Frontal cortex (tissue), 4 donors: ENCODE results near the gene TOMM20. TPM values are rescaled to one million over a fixed set of nuclear protein-coding genes. Genes with fewer than 3 reads are reported as not detected.

ENCODE experiments used
- DNase-seq, 2 donors: peaks; one replicate each; pipeline ENCODE4 v3.0.0; 2012; ENCODE audit warnings: low spot score in 2 of 2
- FAIRE-seq: peaks from 2 replicates; lab custom pipeline; 2012; peaks lifted over from hg19 to GRCh38; lab: Jason Lieb, UNC
- total RNA-seq: library from RNA; depleted of rRNA; stranded (reverse); fragments of >200 nt; gene quantifications from one replicate; pipeline ENCODE4 v1.2.3, GENCODE V29; 2014
- donor health status: control.
- donor health status: control.
- donor health status: control.

The TOMM20 gene
- total RNA-seq, 1 donor from 2014 or later, result 205 TPM

GRCh38 chr1:235138821-235139220, 10.2 kb upstream of the TOMM20 start:
- DNase-seq (no peak), FAIRE-seq (no peak)

GRCh38 chr1:235136111-235136510, 7.5 kb upstream of the TOMM20 start:
- DNase-seq (no peak), FAIRE-seq (no peak)

GRCh38 chr1:235134171-235134570, 5.5 kb upstream of the TOMM20 start:
- DNase-seq (no peak), FAIRE-seq (no peak)

GRCh38 chr1:235133086-235133485, 4.4 kb upstream of the TOMM20 start:
- FAIRE-seq (no peak), DNase-seq (no peak)

GRCh38 chr1:235131961-235132360, 3.3 kb upstream of the TOMM20 start:
- DNase-seq (no peak), FAIRE-seq (no peak)

- DNase-seq (no peak), FAIRE-seq (no peak)
These were observed 2.2 kb upstream of the TOMM20 start for GRCh38 chr1:235130766-235131270.

- FAIRE-seq (no peak), DNase-seq (no peak)
These were observed 1.3 kb upstream of the TOMM20 start for GRCh38 chr1:235129774-235130570.

GRCh38 chr1:235127732-235128455, 743 bp downstream of the TOMM20 start:
- FAIRE-seq (no peak), DNase-seq (no peak)

- DNase-seq, result no peak
- FAIRE-seq, result no peak
These were observed 1.4 kb downstream of the TOMM20 start for GRCh38 chr1:235127203-235127602.

DNA sequence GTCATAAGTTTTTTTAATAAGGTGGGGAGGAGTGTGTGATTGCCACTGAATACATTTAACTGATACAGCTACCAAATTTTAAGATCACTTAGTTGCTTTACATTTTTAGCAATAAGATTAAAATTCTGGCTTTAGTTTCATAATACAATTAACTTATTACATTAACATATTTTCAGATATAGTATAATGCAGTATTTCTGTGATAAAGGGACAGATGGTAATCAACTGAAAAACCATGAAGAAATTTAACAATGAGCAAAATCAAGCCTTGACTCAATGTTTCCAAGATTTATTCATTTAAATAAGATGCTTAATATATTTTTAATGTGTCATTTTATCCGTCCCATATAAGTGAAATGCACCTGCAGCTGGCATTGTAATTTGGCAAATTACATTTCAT, 4.0 kb downstream of the TOMM20 start:
- no peak for DNase-seq
- FAIRE-seq, result no peak

- DNase-seq, result no peak
- no peak for FAIRE-seq
These were observed 4.5 kb downstream of the TOMM20 start for GRCh38 chr1:235124111-235124510.

DNA sequence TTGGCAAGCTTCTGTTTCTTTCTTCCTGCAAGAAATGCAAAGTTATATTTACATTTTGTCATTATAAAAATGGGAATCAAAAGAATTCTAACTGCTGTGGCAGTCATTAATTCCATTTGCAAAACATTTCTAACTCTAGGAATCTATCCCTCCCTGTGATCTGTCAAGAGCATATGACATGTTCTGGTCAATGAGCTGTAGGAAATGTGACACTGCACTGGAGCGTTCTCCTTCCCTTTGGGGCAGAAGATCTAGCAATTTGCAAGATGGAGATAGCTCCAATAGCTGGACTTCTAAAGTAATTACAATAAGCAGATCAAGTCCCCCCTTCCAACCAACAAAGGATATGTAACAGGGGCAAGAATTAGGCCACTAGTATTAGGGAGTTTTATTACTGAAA, 6.3 kb downstream of the TOMM20 start:
- FAIRE-seq (no peak), DNase-seq (no peak)

GRCh38 chr1:235113183-235113917, 15.3 kb downstream of the TOMM20 start:
- FAIRE-seq (no peak), DNase-seq (no peak)

DNA sequence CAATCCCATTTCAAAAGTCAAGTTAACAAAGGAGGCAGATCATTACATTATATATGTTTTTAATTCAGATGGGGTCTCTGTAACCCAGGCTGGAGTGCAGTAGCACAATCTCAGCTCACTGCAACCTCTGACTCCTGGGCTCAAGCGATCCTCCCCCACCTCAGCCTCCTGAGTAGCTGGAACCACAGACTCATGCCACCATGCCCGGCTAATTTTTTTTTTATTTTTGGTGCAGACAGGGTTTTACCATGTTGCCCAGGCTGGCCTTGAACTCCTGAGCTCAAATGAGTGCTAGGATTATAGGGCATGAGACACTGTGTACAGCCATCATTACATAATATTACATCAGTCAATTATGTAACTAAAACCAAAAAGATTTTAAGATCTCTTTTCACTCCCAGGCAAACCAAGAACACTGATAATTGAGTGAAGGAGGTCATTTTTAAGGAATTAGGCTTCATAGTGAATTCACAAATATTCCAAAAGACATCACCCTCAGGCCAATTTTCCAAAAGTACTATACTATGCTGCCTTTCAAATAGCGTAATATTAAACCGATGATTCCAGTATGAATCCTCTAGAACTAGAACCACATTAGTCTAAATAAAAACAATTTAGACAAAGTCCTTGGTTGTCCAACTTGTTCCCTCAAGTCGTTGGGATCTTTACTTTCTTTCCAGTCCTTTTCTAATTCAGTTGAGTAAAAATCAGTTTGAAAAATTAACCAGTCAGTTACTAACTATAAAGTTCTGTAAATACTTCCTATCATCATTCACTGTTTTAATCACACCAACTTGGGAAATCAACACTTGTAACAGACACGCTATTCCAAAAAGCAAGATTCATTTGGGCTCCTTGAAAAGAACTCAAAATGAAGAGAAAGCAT, 16.1 kb downstream of the TOMM20 start:
- FAIRE-seq (no peak), DNase-seq (no peak)

- FAIRE-seq (no peak), DNase-seq (no peak)
These were observed 17.5 kb downstream of the TOMM20 start for GRCh38 chr1:235111107-235111506.

DNA sequence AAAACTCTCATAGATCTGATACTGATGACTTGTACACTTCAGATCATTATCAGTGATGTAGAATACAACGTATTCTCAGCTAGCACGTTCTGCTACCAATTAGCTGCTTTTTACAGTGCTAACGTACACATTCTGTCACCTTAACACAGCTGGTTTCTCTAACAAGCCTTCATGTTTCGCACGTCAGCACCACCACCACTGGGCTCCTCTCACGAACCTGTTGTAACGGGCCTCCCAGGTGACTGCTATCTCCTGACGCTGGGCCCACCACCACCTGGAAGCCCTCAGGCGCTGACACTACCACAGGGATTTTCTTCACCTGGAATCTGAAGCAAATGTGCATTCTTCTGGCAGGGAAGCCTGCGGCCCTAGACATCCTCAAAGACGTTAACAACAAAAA, 19.8 kb downstream of the TOMM20 start:
- FAIRE-seq (no peak), DNase-seq (no peak)

DNA sequence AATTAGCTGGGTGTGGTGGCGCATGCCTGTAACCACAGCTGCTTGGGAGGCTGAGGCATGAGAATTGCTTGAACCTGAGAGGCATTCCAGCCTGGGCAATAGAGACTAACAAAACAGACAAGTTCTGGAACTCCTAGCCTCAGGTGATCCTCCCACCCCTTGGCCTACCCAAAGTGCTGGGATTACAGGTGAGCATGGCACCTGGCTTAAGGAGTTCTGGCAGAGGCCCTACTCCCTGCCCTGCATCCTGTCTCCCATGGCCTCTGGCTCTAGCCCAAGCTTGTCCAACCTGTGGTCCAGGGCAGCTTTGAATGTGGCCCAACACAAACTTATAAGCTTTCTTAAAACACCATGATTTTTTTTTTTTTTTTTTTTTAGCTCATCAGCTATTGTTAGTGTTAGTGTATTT, 20.4 kb downstream of the TOMM20 start:
- no peak for DNase-seq
- FAIRE-seq, result no peak

GRCh38 chr1:235107368-235108184, 21.1 kb downstream of the TOMM20 start:
- FAIRE-seq, result no peak
- no peak for DNase-seq

GRCh38 chr1:235106457-235106856, 22.2 kb downstream of the TOMM20 start:
- no peak for DNase-seq
- no peak for FAIRE-seq
